ENCODE measurements around the gene MPP3. TPM values are rescaled to one million over a fixed set of nuclear protein-coding genes. Genes with fewer than 3 reads are reported as not detected.

MPP3 gene
- total RNA-seq, 1 experiment from 2014 or later: 11.3 TPM

DNA sequence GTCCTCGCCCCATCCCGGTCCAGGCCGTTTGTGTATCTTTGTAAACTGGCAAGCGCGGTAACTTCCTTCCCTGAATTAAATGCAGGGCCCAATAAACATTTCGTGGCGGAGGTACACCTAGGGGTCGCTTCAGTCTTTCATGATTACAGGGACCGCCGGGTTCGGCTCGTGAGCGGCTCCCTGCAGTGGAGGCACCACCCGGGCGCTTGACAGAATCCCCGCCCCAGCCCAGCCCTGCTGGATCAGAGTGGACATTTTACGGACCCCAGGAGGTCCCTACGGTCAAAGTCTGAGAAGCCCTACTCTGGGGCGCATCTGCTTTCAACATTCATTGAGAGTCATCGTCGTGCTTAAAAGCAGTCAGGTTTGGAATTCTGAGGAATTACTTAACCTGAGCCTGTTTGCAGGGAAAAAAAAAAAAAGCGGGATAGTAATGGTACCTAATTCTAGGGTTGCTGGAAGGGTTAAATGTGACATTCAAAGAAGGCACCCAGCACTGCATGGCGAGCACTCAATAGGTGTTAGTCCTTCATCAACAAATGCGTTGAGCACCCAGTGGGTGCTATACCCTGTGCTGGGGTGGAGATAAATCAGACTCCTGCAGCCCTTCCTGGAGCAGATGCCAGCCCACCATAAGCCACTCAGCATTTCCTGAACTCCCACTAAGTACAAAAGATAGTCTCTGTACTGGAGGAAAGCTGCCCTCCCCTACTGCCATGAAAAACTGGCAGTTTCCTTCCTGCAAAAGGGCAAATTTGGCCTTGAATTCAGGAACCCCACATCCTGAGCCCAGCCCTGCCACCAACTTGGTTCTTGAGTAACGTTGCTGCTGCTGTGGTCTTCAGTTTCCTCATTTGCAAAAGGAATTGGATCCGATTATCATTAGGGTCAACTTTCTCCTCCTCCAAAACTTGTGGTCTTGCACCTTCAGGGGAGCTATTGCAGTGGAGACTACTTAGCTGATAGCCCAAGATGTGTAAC, 53.5 kb downstream of the MPP3 start:
- Mint-ChIP-seq H3K9me3 (no peaks in the 10 kb centered on the region), H3K4me3 (peak overlapping the region; percentile 81), H3K27me3 (ENCODE audit: low read depth) (peaks cover 24% of the 10 kb centered on the region), H3K4me1 (peaks cover 19% of the 10 kb centered on the region), H3K36me3 (peaks cover 6% of the 10 kb centered on the region; the same call in 1 of the 2 replicates), H3K27ac (no peak overlapping the region; the same call in 1 of the 2 replicates)
- no peak for TF ChIP-seq TEAD4 (CRISPR knock-in tag; IDR thresholded peaks at IDR 0.05)
- TF ChIP-seq, protein P1, sequence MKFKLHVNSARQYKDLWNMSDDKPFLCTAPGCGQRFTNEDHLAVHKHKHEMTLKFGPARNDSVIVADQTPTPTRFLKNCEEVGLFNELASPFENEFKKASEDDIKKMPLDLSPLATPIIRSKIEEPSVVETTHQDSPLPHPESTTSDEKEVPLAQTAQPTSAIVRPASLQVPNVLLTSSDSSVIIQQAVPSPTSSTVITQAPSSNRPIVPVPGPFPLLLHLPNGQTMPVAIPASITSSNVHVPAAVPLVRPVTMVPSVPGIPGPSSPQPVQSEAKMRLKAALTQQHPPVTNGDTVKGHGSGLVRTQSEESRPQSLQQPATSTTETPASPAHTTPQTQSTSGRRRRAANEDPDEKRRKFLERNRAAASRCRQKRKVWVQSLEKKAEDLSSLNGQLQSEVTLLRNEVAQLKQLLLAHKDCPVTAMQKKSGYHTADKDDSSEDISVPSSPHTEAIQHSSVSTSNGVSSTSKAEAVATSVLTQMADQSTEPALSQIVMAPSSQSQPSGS (CRISPR knock-in tag; IDR thresholded peaks at IDR 0.05; ENCODE audit: borderline replicate concordance, low read depth): no peak
- TF ChIP-seq JAZF1 (CRISPR knock-in tag; IDR thresholded peaks at IDR 0.05): no peak
- 0 out of 2 replicates have a peak, but pooled peaks have one; percentile 6 for TF ChIP-seq CREM (CRISPR knock-in tag; IDR thresholded peaks at IDR 0.05)
- TF ChIP-seq TEAD1 (CRISPR knock-in tag; IDR thresholded peaks at IDR 0.05): 0 out of 2 replicates have a peak, but pooled peaks have one; percentile 6
- TF ChIP-seq, protein P2, sequence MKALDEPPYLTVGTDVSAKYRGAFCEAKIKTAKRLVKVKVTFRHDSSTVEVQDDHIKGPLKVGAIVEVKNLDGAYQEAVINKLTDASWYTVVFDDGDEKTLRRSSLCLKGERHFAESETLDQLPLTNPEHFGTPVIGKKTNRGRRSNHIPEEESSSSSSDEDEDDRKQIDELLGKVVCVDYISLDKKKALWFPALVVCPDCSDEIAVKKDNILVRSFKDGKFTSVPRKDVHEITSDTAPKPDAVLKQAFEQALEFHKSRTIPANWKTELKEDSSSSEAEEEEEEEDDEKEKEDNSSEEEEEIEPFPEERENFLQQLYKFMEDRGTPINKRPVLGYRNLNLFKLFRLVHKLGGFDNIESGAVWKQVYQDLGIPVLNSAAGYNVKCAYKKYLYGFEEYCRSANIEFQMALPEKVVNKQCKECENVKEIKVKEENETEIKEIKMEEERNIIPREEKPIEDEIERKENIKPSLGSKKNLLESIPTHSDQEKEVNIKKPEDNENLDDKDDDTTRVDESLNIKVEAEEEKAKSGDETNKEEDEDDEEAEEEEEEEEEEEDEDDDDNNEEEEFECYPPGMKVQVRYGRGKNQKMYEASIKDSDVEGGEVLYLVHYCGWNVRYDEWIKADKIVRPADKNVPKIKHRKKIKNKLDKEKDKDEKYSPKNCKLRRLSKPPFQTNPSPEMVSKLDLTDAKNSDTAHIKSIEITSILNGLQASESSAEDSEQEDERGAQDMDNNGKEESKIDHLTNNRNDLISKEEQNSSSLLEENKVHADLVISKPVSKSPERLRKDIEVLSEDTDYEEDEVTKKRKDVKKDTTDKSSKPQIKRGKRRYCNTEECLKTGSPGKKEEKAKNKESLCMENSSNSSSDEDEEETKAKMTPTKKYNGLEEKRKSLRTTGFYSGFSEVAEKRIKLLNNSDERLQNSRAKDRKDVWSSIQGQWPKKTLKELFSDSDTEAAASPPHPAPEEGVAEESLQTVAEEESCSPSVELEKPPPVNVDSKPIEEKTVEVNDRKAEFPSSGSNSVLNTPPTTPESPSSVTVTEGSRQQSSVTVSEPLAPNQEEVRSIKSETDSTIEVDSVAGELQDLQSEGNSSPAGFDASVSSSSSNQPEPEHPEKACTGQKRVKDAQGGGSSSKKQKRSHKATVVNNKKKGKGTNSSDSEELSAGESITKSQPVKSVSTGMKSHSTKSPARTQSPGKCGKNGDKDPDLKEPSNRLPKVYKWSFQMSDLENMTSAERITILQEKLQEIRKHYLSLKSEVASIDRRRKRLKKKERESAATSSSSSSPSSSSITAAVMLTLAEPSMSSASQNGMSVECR (CRISPR knock-in tag; IDR thresholded peaks at IDR 0.05; ENCODE audit: borderline replicate concordance): no peak
- TF ChIP-seq IRF1 (CRISPR knock-in tag; IDR thresholded peaks at IDR 0.05): no peak
- TF ChIP-seq, protein P3, sequence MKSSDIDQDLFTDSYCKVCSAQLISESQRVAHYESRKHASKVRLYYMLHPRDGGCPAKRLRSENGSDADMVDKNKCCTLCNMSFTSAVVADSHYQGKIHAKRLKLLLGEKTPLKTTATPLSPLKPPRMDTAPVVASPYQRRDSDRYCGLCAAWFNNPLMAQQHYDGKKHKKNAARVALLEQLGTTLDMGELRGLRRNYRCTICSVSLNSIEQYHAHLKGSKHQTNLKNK (CRISPR knock-in tag; IDR thresholded peaks at IDR 0.05): no peak
- no peak for TF ChIP-seq ZNF317 (CRISPR knock-in tag; IDR thresholded peaks at IDR 0.05; ENCODE audit: borderline replicate concordance, low read depth)
- no peak for TF ChIP-seq ZBTB21 (CRISPR knock-in tag; IDR thresholded peaks at IDR 0.05; ENCODE audit: borderline replicate concordance)
- no peak for TF ChIP-seq NR3C1 (CRISPR knock-in tag; conservative IDR thresholded peaks at IDR 0.05; ENCODE audit: low read depth)
- TF ChIP-seq SOX15 (CRISPR knock-in tag; IDR thresholded peaks at IDR 0.05): no peak
- TF ChIP-seq FOXK1 (CRISPR knock-in tag; IDR thresholded peaks at IDR 0.05): 0 out of 2 replicates have a peak, but pooled peaks have one; percentile 4
- TF ChIP-seq FOXP1 (CRISPR knock-in tag; IDR thresholded peaks at IDR 0.05; ENCODE audit: borderline replicate concordance): no peak
- ATAC-seq: peak; percentile 37
- peak; percentile 49 for DNase-seq (ENCODE audit: low spot score)
- POLR2A ChIA-PET: interaction anchor here (1.5 to 1.6 kb wide), 2 partner anchors 67 to 253 kb away, joined by 6 to 7 read pairs; partner anchors contain the start of gene CD300LG
- CTCF ChIA-PET: interaction anchor here (0.7 to 2.9 kb wide), 7 partner anchors 13 to 69 kb away, joined by 3 to 23 read pairs (median 5); partner anchors contain the start of gene CD300LG
